Measurements from ENCODE around the gene TRERF1.

GRCh38 chr6:42394151-42394550, 57.6 kb downstream of the TRERF1 start:
- TF ChIP-seq GATA3 (IDR thresholded peaks at IDR 0.05; ENCODE audit: low read depth, low read length) (no peak), GATA2 (IDR thresholded peaks at IDR 0.05; ENCODE audit: low read depth, low read length) (no peak)
